GM19397 (cell line): ENCODE results near the gene RRAS.

Experiments
- ATAC-seq: cut with Tn5 transposase; IDR thresholded peaks from one replicate; pipeline ENCODE4 v1.9.1; 2021; ENCODE audit warnings: mild to moderate bottlenecking, moderate library complexity; ENCODE audit not compliant: unreplicated experiment

The RRAS gene

GRCh38 chr19:49677231-49677900 is 37.4 kb upstream of the RRAS start, which contains the start of gene PRMT1:
TSS of gene PRMT1 (plus strand) at chr19:49677271. CDS start at chr19:49677281, 10 bp downstream.
- peak; percentile 18 for ATAC-seq

GRCh38 chr19:49676784-49677230 is 36.9 kb upstream of the RRAS start:
- ATAC-seq, result peak; percentile 71

DNA sequence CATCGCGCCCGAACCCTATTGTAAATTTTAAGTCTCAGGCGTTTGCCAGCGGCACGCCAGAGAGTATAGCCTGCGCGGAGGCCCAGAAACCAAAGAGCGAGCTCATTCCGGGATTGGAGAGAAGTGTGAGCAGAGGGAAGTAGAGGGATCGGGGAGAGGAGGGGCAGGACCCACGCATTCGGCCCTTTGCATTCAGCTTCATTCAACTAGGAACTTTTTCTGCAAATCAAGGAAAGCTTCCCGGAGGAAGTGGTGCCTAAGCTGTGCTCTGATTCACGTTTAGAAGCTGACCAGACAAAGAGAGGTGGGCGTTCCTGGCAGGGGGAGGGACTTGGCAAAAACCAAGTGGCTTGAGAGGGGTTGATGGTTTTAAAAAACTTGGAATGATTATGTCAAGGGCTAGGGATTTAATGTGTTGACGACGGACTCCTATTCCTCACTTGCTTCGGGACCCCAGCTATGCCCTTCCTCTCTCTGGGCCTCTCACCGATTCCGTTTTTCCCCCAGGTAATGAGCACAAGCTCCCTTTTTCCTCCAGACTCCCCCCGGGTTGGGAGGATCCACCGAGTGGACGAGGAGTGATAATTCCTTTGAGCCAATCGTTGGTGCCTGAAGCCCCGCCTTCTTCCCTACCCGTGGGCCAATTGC is 36.3 kb upstream of the RRAS start:
- ATAC-seq, result peak; percentile 18

DNA sequence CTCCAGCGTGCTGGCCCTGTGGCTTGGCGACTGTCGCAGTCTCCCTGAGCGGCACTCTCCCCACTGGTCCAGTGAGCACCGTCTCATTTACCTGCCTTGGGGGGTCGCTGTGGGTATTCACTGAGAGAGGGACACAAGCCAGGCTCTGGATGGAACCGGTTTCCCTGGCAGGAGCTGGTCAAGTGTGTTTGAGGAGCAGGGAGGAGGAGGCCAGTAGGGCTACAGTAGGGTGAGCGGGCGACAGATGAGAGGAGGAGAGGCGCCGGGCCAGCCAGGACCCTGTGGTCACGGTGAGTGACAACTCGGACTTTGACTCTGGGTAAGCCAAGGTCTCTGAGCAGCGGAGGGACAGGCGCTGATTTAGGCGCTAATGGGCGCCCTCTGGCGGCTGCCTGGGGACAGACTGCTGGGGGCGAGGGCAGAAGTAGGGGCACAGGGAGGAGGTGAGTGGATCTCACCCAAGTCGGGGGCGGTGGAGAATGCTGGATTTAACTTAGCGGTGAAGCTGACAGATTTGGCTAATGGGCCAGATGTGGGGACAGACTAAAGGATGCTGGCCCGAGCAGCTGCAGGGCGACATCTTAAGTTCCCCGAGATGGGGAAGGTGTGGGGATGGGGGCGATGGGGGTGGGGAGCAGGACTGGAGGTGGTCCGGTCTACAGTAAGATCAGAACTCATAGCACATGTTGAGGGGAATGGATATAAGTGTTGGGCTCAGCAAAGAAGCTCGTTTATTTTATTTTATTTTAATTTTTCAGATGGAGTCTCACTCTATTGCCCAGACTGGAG is 32.4 kb upstream of the RRAS start:
- no peak for ATAC-seq

GRCh38 chr19:49669516-49669915 is 29.6 kb upstream of the RRAS start:
- ATAC-seq, result no peak

DNA sequence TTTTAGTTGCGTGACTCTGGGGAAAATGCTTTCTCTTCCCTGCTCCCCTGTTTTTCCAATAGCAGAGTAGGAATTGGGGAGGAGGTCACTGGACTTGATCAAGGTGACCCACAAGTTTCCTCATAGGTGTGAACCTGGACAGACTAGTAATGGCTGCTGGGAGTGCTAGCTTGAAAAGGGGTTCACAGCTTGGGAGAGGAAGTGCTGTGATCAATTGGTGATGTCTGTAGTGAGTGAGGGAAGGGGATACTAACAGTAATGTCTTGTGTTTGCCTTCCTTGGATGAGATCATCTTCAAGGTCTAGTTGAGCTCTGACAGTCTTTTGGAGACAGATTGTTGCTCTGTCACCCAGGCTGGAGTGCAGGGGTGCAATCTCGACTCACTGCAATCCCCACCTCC is 27.5 kb upstream of the RRAS start:
- ATAC-seq, result no peak

DNA sequence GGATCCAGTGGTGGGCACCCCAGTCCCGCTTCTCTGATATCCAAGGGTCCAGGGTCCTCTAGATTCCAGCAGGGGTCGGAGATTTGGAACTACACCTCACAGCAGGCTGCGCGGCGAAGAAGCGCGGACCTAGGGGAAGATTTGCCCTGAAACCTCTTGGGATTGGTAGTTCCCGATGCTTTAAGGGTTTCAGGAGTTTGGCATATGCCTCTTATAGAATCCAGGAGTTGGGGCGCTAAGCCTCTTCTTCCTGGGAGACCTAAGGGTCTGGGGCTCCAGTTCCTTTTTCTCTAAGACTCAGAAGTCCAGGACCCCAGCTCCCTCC is 26.1 kb upstream of the RRAS start:
- no peak for ATAC-seq

DNA sequence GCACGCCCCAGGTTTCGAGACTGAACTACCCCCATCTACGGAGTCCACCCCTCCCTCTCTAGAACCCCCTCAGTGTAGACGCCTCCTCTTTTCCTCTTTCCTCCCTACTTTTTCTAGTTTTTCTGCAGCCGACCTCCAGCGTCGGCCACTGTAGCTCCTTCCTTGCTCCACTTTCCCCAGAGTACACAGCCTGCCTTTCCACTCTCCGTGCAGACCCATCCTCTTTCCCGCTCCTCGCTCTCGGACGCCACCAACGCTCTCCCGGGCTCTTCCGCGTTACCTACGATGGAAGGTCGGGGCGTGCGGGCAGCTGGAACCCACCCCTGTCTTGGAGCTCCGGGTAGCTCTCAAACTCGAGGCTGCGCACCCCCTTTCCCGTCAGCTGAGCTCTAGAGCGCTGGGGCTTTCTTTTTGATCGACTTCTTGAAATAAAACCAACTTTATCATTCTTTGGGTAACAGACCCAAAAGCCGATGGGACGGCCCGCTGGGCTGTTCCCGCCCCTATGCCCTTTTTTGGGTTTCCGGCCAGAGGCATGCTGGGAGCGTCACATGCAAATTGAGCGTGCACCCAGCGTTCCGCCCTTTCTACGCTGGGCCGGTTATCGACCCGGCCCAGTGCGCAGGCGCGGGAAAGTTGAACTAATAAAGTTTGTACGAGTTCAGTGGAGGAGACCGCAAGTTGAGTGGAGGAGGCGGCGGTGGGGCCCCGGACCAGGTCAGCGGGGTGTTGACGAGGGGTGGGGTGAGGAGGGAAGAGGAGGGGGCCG is 25.6 kb upstream of the RRAS start, which contains the start of the genes BCL2L12 and IRF3:
Gene BCL2L12, plus strand, starts transcription at position 583 of the 769 bp plus-strand sequence. CDS start 760 bp downstream, outside the sequence.
Gene IRF3, minus strand, starts transcription at position 507 of the 769 bp plus-strand sequence. CDS start 1,019 bp downstream, outside the sequence.
- peak; percentile 77 for ATAC-seq

GRCh38 chr19:49665036-49665350 is 25.1 kb upstream of the RRAS start:
- ATAC-seq, result no peak

DNA sequence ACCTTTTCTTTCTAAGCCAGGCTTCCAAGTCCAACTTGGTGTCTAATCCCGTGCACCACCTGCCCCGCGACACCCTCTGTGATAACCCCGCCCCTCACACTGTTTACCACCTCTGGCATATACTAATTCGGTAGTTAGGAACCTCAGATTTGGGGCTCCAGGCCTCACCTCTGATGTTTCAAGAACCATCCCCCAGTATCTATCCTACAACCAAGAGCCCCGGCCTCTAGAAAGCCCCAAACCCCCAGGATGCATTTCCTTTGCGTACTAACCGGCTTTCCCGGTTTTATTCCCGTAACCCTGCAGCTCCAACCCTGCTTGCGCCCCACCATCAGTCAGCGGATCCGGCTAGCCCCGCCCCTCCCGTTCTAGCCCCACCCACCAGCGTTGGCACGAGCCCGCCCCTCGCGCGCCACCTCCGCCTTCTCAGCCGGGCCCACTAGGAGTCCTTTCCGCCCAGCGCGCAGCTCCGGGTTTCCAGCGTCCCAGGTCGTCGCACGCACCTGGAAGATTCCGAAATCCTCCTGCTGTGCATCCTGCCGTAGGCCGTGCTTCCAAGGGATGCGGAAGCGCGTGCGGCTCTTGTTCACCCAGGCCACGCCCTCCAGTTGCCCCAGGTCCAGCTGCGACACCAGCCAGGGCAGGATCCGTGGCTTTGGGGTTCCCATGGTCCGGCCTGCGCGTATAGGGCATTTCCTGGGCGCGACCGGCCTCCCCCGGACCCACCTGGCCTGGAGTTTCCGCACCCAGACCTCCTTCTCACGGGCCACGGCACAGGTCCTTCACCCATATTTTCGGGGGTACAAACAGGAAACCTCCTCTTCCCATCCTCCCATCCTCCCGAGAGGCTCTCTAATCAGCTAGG is 24.5 kb upstream of the RRAS start:
- ATAC-seq, result peak; percentile 48

GRCh38 chr19:49663224-49663623 is 23.3 kb upstream of the RRAS start:
- ATAC-seq, result no peak

GRCh38 chr19:49662011-49662410 is 22.1 kb upstream of the RRAS start:
- no peak for ATAC-seq

GRCh38 chr19:49660338-49660961 is 20.5 kb upstream of the RRAS start:
- ATAC-seq, result no peak

DNA sequence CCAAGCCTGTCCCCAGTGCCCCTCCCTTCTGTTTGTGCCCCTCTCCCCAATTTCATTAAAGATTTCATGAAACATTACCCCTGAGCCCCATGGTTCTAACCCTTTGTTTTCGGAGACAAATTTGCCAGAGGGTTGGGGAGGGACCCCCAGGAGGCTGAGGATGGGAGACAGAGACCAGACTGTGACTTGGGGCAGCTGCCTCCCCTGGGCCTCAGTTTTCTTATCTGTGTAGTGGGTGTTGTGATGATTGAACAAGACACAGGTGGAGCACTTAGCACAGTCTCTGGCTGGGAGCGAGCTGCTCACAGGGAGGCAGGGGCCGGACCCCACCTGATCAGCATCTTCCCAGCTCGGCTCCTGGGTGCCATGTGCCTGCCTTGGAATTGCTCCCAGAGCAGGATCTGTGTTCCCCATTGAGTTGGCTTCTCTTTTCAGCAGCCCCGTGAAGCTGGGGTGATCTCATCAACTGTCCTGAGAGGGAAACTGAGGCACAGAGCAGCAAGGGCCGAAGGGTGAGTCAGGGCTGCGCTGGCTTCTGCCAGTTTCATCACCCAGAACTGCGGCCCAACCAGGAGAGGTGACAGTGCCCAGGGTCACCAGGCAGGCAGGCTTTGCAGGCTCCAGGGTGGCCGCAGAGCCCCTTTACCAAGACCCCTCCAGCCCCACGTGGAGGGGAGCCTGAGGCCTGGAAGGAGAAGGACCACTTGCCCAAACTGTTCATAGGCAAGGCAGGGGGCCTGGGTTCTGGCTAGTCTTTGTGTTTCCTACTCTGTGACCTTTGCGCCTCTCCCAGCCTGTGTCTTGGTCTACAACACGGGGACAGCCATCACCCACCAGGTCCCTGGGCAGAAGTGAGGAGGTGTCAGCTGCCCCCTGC is 18.9 kb upstream of the RRAS start:
- ATAC-seq, result no peak

GRCh38 chr19:49658139-49658517 is 18.2 kb upstream of the RRAS start:
- no peak for ATAC-seq

DNA sequence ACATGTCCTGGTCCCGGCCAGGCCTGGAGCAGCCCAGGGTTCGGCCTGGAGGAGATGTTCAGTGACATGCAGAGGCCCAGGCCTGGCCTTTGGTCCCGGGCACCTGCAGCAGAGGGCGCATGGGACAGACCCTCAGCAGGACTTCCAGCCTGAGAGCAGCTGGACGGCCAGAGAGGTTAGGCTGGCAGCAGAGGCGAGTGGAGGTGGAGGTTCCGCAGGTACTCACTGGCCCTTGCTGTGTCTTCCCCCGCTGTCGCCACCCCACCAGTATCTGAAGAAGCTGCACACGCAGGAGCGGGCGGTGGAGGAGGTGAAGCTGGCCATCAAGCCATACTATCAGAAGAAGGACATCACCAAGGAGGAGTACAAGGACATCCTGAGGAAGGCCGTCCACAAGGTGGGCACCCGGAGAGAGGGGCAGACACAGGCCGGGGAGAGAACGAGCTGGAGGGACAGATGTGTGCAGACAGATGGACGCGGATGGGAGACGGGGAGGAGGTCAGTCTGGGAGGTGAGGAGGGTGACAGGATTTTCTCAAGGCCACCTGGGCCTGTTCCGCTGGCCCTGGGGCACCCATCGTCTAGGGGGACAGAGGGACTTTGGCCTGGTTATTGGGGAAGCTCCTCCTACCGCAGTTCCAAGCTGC is 17.7 kb upstream of the RRAS start:
- ATAC-seq, result no peak

DNA sequence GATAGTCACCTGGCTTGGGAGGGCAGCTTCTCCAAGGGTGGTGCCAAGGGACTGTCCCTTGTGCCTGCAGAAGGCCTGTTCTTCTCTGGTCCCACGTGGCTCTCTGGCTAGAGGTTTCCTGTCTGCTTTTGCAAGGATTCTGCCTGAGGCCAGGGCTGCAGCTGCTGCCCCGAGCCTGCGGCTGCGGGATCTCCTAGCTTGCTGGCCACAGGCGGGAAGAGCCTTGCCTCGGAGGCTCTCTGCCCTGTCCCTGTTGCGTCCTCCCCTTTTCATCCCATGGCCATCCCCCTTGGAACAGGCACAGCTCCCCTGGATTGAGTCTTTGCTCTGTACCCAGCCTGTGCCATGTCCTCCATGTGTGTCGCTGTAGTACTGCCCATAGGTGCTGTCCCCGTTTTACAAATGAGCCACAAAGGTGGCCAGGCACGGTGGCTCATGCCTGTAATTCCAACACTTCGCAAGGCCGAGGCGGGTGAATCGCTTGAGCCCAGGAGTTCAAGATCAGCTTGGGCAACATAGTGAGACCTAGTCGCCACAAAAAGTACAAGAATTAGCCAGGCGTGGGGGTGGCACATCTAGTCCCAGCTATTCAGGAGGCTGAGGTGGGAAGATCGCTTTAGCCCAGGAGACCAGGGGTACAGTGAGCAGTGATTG is 16.6 kb upstream of the RRAS start:
- ATAC-seq, result no peak
